ENCODE results near the gene DUSP7.

DNA sequence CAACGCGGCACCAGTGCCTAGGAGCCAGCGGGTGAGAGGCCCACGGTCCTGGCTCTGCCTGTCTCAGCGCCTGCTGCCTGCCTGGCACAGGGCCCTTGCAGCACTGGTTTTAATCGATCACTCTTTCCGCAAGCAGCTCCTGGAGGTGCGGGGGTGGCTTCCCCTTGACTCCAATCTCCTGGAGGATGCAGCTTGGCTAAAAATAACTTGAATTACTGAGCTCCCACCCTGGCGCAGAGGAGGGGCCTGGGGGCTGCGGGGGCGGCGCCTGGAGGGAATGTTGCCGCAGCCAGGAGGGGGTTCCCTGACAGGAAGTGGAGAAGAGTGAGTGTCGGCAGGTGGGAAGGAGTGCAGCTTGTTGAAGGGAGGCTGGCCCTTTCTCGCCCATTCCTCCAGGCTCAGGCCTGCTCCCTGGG is 50.8 kb downstream of the DUSP7 start:
- no peak for TF ChIP-seq ZNF157 (tag by site-specific recombination; IDR thresholded peaks at IDR 0.05)
- TF ChIP-seq ZNF175 (tag by site-specific recombination; IDR thresholded peaks at IDR 0.05), result no peak
- TF ChIP-seq, protein P1, sequence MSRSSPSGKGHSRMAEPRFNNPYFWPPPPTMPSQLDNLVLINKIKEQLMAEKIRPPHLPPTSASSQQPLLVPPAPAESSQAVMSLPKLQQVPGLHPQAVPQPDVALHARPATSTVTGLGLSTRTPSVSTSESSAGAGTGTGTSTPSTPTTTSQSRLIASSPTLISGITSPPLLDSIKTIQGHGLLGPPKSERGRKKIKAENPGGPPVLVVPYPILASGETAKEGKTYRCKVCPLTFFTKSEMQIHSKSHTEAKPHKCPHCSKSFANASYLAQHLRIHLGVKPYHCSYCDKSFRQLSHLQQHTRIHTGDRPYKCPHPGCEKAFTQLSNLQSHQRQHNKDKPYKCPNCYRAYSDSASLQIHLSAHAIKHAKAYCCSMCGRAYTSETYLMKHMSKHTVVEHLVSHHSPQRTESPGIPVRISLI (tag by site-specific recombination; IDR thresholded peaks at IDR 0.05), result no peak
- no peak for TF ChIP-seq ZNF324 (tag by site-specific recombination; IDR thresholded peaks at IDR 0.05)
- TF ChIP-seq ZNF23 (tag by site-specific recombination; IDR thresholded peaks at IDR 0.05; ENCODE audit: borderline replicate concordance), result no peak
- TF ChIP-seq, protein P2, sequence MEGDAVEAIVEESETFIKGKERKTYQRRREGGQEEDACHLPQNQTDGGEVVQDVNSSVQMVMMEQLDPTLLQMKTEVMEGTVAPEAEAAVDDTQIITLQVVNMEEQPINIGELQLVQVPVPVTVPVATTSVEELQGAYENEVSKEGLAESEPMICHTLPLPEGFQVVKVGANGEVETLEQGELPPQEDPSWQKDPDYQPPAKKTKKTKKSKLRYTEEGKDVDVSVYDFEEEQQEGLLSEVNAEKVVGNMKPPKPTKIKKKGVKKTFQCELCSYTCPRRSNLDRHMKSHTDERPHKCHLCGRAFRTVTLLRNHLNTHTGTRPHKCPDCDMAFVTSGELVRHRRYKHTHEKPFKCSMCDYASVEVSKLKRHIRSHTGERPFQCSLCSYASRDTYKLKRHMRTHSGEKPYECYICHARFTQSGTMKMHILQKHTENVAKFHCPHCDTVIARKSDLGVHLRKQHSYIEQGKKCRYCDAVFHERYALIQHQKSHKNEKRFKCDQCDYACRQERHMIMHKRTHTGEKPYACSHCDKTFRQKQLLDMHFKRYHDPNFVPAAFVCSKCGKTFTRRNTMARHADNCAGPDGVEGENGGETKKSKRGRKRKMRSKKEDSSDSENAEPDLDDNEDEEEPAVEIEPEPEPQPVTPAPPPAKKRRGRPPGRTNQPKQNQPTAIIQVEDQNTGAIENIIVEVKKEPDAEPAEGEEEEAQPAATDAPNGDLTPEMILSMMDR (tag by site-specific recombination; IDR thresholded peaks at IDR 0.05), result no peak
- TF ChIP-seq, protein P3, sequence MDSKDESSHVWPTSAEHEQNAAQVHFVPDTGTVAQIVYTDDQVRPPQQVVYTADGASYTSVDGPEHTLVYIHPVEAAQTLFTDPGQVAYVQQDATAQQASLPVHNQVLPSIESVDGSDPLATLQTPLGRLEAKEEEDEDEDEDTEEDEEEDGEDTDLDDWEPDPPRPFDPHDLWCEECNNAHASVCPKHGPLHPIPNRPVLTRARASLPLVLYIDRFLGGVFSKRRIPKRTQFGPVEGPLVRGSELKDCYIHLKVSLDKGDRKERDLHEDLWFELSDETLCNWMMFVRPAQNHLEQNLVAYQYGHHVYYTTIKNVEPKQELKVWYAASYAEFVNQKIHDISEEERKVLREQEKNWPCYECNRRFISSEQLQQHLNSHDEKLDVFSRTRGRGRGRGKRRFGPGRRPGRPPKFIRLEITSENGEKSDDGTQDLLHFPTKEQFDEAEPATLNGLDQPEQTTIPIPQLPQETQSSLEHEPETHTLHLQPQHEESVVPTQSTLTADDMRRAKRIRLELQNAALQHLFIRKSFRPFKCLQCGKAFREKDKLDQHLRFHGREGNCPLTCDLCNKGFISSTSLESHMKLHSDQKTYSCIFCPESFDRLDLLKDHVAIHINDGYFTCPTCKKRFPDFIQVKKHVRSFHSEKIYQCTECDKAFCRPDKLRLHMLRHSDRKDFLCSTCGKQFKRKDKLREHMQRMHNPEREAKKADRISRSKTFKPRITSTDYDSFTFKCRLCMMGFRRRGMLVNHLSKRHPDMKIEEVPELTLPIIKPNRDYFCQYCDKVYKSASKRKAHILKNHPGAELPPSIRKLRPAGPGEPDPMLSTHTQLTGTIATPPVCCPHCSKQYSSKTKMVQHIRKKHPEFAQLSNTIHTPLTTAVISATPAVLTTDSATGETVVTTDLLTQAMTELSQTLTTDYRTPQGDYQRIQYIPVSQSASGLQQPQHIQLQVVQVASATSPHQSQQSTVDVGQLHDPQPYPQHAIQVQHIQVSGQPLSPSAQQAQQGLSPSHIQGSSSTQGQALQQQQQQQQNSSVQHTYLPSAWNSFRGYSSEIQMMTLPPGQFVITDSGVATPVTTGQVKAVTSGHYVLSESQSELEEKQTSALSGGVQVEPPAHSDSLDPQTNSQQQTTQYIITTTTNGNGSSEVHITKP (tag by site-specific recombination; IDR thresholded peaks at IDR 0.05), result no peak
- no peak for TF ChIP-seq ZBTB8A (tag by site-specific recombination; IDR thresholded peaks at IDR 0.05)
- TF ChIP-seq ZBTB17 (tag by site-specific recombination; IDR thresholded peaks at IDR 0.05), result peak; percentile 73
- TF ChIP-seq ZNF274 (IDR thresholded peaks at IDR 0.05; ENCODE audit: low read length), result no peak
- TF ChIP-seq ZNF274 (tag by site-specific recombination; IDR thresholded peaks at IDR 0.05; ENCODE audit: borderline replicate concordance), result no peak
- no peak for TF ChIP-seq ZNF24 (tag by site-specific recombination; IDR thresholded peaks at IDR 0.05)

Measured in HEK293 (cell line).